HG03095 (cell line): ENCODE results near the gene NHERF2.

Experiments
- ATAC-seq: cut with Tn5 transposase; IDR thresholded peaks from one replicate; pipeline ENCODE4 v1.9.1; 2021; ENCODE audit warnings: moderate library complexity; ENCODE audit not compliant: unreplicated experiment

Gene NHERF2

DNA sequence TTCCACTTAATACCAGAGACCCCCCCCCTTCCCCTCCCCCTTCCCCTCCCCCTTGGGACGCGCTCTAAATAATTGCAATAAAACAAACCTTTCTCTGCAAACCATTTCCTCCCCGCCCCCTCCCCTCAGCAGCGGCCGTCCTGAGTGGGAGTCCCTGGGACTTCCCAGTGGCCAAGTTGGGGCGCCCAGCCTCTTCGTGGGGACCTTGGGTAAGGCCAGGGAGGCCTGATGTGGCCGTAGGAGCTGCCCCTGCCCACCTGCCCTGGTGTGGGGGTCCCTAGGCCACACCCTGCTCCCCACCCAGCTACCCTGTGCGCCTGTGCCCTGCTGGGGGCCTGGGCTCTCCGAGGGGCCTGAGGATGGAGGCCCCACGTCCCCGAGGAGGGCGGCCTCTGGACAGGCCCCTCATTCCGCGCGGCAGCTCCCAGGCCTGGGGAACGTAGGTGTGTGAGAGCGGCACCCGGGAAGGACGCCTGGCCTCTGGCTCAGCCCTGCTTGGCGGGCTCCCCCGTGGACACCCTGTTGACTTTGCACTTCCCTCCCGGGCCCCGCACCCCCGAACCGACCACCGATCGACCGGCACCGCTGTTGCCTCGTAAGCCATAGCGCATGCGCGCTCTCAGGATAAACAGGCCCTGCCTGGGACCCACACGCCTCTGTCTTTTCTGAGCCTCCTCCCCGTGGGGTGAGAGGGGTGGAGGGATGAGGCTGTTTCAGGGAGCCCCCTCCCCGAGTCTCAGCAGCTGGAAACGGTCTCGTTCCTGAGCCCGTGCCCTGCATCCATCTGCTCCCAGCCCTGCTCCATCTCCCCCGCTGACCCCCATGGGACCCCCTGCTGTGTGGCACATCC, 11.9 kb downstream of the NHERF2 start:
- no peak for ATAC-seq

DNA sequence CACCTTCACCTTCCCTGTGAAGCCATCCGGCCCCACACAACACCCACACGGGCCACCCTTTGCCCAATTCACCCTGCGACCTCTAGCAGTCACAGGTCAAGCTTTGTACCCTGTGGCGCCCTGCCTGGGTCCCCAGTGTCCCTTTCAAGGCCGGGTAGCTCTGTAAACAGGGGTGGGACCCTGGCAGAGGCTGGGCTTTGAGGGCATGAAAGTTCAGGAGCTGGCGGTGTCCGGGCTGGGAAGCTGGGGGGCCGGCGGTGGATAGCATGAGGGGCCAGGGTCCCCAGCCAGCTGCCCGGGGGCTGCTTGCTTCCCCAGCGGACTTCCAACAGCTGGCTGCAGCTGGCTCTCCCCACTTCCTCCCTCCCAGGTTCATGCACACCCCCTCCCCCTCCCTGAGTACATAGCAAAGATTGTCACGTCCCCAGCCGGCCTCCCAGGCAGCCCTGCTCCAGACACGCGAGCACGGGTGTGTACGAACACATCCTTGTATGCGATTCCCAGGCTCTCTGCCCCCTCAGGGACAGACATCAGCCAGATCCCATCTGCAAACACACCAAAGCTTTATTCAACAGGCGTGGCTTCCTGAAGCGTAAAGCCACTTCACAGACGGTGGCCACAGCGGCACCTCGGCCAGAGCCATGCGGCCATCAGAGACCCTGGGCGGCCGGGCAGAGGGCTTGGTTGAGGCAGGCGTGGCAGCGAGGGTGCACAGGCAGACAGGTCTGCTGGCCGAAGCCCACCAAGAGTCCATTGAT, 12.8 kb downstream of the NHERF2 start:
- ATAC-seq, result no peak

DNA sequence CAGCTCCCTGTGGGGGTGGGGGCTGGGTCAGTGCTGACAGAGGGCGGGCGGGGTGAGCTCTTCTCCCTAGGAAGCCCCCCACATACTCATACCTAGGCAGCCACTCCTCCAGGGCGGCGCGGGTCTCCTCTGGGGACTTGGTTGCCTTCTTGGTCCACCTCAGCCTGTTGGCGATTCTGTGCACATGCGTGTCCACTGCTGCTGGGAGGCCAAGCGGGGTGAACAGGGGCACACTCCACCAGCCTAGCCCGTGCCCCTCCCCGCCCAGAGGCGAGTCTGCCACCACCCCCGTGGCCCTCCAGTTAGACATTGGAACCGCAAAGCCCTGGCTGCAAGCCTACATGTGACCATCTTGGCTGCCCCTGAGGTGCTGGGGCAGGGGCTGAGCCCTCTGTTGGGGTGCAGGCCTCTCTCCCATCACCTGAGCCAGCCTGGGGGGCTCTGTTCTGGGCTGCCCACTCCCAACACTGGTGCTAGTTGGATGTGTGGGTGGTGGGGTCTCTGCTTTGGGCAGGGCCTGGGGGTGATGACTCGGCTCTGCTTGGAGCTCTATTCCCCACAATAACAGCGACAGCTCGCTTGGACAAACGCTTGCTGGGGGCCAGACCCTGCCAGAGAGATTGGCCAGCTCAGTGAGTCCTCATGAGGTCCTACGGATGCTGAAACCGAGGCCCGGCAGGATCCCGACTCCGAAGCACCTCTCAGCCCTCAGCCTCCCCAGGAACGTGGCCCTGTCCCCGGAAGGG, 13.5 kb downstream of the NHERF2 start:
- no peak for ATAC-seq

DNA sequence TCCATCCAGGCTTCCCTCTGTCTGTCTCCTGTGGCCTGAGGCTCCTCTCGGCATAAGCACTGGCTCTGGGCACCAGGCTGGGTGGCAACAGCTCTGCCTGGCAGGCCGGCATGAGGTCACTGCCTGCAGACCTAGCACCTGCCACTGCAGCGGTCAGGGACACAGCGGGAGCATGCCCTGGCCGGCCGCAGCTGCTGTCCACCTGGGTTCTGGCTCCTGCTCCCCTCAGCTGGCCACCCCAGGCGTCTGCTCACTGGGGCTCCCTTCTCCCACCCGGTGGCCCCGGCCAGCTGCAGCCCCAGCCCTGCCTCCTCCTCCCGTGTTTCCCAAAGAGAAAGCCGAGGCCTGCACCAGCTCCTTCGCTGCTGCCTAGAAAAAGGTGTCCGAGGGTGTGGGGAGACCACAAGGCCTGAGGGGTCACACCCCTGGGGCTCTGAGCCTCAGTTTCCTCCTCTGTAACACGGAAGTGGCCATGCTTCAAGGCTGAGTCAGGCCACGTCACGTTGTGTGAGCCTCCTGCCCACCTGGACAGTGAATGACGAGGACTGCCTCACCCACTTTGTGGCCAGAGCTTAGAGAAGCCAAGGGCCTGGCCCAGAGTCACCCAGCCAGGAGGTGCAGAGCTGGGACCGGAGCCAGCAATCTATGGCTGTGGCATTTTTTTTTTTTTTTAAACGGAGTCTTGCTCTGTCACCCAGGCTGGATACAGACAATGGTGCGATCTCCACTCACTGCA, 14.3 kb downstream of the NHERF2 start:
- ATAC-seq, result no peak

DNA sequence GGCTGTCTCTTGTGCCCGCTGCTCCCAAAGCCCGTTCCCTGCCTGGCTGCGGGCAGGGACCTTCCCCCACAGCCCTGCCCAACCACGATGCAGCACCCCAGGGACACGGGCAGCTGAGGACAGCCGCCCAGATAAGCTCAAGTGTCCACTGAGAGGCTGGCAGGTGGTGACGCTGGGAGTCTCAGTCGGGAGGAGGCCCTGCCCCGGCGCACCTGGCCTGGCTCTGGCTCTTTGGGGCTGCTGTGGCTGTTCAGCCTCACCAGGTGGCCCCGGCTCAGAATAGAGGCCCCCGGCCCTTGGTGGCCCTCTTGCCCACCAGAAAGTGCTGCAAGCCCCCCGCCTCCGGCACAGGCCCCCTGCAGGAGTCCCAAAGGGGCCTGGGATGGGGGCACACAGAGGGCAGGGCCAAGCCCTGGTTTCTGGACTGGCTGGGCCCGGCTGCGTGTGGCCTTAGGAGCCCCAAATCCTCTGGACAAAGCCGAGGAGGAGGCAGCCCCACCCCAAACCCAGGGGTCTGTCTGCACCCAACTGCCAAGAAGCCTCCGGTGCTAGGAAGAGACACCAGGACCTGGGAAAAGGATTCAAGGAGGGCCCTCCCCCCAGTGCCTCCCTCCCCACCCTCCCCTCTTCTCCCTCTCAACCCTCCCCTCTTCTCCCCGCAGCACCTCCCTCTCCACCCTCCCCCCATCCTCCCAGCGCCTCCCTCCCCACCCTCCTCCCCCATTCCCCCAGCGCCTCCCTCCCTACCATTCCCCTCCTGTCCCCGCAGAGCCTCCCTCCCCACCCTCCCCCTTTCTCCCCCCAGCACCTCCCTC, 15.7 kb downstream of the NHERF2 start:
- no peak for ATAC-seq

DNA sequence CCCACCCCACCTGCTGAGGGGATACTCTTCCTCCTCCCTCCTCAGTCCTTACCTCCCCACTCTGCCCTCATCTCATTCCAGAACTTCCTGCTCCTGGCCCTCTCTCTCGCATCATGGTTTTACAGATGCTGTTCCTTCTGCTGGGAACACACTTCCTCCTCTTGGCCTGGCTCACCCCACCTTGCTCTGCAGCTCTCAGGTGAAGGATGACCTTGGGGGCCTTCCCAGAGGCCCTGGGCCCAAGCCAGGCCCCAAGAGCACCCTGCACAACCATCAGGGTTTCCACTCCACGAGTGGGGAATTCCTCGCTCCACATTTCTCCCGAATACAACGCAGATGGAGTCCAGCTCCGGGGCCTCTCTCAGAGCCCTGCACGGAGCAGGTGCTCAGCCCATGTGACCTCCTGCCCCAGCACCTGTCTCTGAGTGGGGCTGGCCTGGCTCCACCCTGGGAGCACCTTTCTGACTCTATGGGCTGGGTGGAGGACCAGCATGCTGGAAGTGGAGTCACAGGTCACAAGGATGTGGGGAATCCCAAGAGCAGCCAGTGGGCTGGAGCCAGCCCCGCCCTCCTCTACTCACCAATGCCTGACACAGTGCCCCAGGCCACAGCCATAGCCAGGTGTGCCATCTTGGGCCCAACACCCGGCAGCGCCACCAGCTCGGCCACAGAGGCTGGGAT, 16.4 kb downstream of the NHERF2 start:
- ATAC-seq, result no peak

DNA sequence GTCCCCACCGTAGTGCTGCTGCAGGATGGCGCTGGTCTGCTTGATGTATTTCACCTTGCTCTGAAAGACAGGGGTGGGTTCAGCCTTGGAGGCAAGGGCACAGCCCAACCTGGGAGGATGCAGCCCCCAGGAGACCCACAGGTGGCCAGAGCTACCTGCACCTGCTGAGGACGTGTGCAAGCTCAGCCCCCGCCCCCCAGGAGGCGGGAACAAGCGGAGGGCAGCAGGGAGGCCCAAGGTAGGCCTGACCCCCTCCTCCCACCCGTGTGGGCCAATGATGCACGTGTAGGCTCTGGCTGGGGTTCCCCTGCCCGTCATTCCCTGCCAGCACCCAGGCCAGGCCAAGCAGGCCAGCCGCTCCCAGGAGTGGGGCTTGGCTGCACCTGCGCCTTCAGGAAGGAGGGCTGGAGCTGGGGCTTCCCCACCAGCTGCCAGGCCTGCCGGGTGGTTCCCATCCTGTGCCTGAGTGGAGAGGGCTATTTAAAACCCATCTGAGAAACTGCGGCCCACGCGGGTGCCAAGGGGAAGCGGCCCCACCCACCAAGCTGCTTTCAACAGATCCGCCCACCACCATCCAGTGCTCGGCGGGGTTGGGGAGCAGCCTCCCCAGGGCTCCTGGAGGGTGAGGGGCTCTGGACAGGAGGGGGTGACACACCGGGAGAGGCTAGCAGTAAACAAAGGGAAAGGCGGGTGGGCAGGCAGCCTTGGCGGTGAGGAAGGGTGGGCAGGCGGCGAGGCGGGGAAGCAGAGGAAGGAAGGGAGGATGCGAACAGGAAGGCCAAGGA, 17.2 kb downstream of the NHERF2 start:
- ATAC-seq, result no peak

DNA sequence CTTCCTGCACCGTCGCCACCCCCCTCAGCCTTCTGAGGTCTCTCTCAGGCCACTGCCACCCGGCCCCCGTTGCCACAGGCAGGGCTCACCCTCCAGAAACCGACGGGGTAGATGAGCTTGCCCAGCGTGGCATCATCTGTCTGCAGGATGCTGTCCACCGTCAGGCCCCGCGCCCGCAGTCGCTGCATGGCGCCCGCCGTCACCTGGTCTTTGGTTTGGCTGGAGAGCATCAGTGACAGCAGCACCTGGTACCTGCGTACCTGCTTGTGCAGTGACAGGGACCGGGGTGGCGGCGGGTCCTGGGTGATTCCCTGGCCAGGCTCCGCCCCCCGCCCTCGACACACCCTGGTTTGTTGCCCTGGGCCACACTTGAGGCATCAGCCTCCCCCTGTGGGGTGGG, 17.8 kb downstream of the NHERF2 start:
- ATAC-seq, result no peak

DNA sequence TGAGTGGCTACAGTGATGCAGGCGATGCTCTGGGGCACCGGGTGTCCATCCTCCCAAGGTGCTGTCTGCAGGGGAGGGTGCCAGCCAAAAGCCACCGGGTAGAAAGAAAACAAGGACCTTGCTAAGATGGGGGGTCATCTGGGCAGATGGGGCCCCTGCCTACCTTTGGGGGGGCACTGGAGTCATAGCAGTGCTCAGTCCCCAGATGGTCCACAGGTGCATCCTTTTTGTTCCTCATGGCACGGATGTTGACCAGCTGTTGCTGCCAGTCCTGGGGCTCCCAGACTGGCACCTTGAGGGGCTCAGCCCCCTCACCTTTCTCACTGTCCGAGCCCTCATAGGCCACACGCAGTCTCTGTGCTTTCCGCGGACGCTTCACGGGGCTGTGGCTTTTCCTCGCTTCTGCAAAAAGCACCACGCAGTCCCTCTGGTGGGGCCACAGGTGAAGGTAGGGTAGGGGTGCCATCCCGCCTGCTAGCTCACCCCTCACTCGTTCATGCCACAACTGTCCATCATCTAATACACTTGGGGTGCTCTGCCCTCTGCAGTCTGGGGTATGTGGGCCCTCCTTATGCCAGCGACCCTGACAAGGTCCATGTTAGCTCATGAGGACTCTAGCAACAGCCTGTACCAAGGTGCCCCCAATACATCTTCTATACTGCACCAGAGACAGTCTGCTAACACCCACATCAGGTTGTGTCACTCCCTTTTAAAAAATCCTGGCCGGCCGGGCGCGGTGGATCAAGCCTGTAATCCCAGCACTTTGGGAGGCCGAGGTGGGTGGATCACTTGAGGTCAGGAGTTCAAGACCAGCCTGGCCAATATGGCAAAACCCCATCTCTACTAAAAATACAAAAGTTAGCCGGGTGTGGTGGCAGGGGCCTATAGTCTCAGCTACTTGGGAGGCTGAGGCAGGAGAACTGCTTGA, 19.5 kb downstream of the NHERF2 start:
- no peak for ATAC-seq

DNA sequence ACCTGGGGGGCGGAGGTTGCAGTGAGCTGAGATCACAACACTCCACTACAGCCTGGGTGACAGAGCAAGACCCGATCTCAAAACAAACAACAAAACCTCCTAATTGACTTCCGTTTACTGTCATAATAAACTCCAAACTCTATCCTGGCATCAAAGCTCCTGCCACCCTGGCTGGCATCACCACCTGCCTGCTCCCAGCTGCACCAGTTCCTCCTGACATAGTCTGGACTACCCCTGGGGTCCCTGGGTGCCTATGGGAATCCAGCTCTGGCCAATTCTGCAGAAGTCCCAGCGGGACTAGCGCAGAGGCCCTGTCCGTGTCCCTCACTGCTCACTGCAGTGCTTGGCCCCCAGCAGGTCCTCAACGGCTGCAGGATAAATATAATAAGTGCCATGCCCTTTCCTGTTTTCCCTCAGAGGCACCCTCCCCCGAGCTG, 20.2 kb downstream of the NHERF2 start:
- ATAC-seq, result no peak

DNA sequence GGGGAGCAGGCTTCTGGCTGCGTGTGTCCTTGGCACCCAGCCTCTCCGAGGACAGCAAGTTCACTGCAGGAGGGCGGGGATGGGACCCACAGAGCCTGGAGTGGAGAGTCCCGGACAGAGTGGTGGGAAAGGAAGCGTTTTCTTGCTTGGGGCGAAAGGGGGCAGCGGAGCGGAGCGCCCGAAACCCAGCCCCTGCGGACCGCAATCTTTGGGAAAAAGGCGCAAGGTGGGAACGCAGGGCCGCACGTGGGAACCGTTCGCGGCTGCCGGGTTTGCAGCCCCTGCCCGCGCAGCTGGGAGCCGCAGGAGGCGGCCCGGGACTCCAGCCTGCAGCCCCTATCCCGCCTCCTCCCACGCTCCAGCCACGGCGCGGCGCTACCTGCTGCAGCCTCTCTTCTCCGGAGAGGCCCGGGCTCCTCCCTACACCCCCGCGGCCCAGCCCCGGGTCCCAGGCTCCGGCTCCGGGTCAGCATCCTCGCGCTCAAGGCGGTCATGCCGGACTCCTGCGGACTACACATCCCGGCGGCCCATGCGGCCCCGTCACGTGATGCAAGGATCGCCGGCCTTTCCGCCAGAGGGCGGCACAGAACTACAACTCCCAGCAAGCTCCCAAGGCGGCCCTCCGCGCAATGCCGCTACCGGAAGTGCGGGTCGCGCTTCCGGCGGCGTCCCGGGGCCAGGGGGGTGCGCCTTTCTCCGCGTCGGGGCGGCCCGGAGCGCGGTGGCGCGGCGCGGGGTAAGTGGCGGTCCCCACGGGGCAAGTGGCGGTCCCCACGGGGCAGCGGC, 20.8 kb downstream of the NHERF2 start, which contains the start of the genes NTHL1 and TSC2:
Gene NTHL1, minus strand, starts transcription at position 505 of the 786 bp plus-strand sequence. Its CDS starts 11 bp downstream, at position 494.
Gene TSC2, plus strand, starts transcription at position 656 of the 786 bp plus-strand sequence. CDS start 631 bp downstream, outside the sequence.
- ATAC-seq, result peak; percentile 81

DNA sequence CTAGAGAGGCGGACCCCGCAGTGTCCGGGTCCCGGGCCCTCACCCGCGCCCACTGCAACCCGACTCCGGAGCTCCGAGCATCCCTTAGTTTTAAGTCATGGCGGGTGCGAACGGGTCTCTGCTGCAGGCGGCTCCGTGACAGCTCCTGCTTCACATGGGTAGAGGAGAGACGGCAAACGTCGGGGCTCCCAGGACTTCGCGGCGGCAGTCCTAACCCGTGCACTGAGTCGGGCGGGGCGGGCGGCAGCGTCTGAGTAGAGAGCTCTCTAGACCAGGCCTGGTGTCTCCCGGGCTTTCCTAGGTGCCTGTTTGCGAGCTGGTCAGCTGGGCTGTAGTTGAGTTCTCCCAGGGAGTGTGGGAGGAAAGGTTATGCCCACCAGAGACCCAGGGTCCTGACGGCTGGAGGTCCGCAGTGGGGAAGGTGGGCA, 21.4 kb downstream of the NHERF2 start:
- no peak for ATAC-seq

DNA sequence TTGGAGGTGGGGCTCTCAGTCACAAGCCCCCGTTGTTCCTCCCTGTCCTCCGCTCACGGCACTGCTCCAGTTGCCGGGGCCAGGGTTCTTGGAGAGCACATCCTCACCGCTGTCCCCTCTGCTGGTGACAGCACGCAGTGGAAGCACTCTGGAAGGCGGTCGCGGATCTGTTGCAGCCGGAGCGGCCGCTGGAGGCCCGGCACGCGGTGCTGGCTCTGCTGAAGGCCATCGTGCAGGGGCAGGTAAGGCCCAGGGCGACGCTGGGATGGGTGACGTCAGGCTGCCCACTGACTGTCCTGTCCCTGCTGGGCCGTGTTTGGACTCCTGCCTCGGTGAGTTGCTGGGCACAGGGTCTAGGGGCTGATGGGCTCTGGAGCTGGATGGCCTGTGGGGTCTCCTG, 26.5 kb downstream of the NHERF2 start:
- no peak for ATAC-seq

DNA sequence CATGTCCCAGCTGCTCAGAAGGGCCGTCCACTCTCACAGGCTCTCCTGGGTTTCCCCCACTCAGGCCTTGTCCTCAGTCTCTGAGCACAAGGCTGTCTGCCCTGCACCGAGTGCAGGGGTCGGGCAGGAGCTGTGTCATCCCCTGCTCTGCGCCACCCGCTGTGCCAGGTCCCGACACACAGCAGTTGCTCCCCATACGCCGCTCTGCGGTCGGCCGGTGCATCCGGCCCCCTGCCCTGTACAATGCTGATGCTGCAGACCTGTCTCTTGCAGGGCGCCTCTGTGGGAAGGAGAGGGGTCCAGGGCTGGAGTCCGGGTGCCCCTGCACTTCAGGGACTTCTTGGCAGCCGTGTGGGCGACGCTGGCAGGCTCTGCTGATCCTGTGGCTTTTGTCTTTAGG, 27.2 kb downstream of the NHERF2 start:
- no peak for ATAC-seq

DNA sequence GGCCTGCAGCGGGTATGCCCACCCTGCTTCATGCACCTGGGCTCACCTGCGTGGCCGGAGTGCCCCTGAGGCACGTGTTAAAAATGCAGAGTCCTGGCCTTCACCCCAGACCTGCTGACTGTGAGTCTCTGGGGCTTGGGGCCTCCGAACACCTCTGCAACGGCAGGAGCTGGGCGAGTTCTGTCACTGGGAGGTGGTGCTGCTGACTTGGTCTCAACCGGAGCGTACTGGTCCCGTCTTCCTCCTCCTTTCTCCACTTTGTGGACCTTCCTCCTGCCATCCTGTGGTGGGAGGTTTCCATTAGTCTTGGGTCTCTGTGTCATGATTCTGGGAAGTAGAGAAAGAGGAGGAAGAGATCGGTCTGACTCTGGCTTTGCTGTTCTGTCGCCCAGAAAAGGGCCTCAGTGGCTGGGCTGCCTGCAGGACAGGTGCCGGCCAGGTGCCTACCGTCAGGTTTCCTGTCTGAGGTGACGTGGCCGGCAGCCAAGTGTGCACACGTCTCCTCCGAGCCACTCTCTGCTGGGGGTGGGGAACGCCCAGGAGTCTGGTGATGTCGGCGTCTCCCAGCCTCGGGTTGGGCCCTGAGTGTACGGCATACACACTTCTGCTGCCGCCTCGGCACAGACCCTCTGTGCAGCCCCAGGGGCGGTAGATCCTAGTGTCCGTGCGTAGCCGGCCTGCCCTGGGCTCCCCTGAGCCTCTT, 28.0 kb downstream of the NHERF2 start:
- ATAC-seq, result no peak

DNA sequence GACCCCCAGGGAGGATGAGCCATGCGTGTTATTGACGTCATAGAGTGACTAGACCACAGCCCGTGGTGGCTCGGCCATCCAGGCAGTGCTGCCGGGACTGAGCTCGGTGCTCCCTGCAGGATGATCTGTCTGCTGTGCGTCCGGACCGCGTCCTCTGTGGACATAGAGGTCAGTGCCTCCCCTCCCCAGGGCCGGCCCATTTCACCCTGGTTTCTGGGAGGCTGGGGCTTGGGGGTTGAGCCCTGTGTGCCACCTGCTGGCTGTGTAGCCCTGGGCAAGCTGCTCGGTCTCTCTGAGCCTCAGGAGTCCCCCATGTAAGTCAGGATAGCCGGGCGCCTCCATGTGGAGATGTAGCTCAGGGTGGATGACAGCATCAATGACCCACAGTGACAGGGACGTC, 29.4 kb downstream of the NHERF2 start:
- ATAC-seq, result no peak
